LNCAP (cell line): ENCODE data around the gene MRPS26.

Experiments
- TF ChIP-seq, protein P1 (sequence below): fragments of 450-650 bp; IDR thresholded peaks from 2 replicates; pipeline ENCODE4 v1.5.1; 2017; ENCODE audit warnings: mild to moderate bottlenecking

The MRPS26 gene

DNA sequence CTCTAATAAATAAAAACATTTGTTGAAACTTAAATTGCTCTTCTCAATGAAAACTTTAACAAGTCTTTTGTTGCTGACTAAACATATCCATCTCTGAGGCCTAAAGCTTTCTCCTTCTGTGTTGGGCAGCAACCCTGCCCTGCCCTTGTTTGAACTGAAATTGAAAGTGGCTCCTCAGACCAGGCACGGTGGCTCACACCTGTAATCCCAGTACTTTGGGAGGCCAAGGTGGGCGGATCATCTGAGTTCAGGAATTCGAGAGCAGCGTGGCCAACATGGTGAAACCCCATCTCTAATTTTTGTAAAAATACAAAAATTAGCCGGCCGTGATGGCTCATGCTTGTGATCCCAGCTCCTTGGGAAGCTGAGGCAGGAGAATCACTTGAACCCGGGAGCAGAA lies 31.7 kb upstream of the MRPS26 start:
- TF ChIP-seq, protein P1, sequence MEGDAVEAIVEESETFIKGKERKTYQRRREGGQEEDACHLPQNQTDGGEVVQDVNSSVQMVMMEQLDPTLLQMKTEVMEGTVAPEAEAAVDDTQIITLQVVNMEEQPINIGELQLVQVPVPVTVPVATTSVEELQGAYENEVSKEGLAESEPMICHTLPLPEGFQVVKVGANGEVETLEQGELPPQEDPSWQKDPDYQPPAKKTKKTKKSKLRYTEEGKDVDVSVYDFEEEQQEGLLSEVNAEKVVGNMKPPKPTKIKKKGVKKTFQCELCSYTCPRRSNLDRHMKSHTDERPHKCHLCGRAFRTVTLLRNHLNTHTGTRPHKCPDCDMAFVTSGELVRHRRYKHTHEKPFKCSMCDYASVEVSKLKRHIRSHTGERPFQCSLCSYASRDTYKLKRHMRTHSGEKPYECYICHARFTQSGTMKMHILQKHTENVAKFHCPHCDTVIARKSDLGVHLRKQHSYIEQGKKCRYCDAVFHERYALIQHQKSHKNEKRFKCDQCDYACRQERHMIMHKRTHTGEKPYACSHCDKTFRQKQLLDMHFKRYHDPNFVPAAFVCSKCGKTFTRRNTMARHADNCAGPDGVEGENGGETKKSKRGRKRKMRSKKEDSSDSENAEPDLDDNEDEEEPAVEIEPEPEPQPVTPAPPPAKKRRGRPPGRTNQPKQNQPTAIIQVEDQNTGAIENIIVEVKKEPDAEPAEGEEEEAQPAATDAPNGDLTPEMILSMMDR = no peak

DNA sequence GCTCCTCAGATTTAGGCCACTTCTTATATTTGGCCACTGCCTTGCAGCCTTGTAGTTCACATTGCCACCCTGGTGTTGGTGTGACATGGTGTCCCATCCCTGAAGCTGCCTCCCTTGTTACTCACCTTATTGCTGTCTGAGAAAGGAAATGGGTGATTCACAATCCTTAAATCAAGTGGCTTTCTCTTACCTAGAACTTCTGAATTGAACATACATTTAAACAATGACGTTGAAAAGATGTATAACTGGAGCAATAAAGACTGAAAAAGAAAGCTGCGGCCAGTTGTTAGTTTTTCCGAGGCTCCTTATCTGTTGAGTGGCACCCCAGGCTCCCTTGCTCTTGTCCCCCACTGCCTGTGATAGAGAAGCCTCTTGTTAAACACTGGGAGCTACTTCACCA lies 31.2 kb upstream of the MRPS26 start:
- TF ChIP-seq, protein P1 = no peak

DNA sequence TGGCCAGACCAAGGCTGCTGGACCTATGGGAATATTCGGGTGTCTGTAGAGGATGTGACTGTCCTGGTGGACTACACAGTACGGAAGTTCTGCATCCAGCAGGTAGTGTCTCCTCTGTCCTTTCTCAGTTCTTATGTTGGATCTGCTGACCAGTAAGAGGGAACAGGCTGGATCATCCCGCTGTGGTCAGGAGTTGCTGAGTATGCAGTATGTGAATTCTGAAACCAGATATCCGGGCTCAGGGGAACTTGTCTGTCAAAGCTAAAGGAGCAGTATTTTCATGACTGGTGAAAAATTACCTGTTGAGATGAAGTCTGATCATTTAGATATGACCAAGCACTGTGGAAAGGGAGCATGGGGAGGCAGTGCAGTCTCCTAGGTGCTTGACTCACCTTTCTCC lies 24.5 kb upstream of the MRPS26 start:
- TF ChIP-seq, protein P1 = no peak

DNA sequence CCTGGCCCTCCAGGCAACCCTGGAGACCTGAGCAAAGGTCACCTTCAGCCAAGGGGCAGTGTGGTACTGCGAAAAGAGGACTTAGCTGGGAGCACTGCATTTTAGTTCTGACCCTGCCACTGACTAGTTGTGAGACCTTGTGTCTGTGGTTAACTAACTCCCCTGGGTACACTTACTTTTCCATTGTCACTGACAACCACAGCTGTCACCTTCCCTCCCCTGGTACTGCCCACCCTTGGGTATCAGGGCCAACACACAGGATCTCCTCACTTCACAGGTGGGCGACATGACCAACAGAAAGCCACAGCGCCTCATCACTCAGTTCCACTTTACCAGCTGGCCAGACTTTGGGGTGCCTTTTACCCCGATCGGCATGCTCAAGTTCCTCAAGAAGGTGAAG lies 24.1 kb upstream of the MRPS26 start:
- TF ChIP-seq, protein P1 = no peak

DNA sequence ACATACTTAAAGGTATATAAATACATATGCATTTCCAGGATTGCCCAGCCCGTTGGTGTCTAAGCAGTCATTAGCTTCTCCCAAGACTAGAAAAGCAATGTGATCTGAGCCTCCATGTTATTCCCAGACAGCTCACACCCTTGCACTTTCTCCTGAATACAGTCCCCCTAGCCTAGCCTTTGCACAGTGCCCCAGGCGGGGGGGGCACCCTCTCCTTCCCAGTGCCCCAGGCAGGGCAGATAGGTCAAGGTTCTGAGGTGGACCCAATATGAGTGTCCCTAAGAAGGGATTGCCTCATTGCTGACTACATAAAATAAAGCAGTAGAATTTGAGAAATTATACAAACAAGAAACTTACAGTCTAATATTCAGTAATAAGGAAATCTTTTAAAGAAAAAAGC lies 17.9 kb upstream of the MRPS26 start:
- TF ChIP-seq, protein P1 = no peak

DNA sequence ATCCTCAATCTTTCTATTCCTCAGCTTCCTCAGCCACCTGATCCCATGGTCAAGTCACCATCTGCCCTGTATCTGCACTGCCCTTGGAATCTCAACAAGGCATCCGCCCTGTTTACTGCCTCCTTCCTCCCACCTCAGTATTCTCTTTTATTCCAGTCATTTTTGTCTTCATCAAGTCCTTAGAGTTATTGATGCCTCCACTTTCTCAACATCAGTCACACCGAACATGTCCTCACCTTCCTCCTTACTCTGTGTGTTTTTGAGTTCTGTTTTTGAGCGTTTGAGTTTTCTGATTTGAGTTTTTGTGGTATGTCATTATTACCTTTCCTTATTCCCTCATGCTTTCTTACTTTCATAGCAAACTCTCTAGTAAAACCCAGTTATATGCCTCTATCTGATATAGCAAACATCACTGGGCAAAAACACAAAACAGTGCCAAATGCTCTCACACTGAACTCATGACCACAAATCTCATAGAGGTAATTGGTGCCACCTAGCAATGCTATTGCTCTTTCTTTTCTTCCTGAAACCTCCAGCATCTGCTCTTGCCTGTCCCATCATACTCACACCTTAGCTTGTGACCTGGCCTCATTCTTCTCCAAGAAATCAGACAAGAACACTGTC lies 14.2 kb upstream of the MRPS26 start:
- TF ChIP-seq, protein P1 = no peak

DNA sequence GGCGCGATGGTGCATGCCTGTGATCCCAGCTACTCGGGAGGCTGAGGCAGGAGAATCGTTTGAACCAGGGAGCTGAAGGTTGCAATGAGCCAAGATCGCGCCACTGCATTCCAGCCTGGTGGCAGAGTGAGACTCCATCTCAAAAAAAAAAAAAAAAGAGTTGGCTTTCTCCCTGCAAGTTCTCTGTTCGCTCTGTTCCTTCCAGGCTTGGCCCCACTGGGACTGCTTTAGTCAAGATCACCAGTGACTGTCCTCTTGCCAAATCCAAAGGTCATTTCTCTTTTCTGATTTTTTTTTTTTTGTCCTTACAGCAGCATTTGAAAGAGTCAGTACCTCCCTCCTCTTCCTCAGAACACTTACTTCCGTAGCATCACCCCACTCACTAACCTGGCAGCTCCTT lies 13.2 kb upstream of the MRPS26 start:
- TF ChIP-seq, protein P1 = no peak

DNA sequence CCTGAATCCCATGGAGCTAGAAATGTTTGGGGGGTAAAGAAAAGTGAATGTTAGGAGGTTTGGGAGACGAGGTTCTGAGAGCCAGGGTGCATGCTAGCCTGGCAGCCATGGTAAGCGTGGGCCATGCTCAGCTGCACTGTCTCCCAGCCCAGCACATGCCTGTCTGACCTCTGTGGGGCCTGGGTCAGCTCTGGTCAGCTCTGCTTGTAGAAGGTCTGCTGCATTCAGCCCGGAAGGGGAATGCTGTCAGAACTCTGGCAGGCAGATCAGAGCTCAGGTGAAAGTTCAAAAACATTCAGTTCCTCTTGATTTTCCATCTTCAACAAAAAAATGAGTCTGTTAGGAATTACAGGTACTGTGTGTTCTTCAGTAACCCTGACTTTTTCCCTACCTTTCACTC lies 8.2 kb upstream of the MRPS26 start:
- TF ChIP-seq, protein P1 = no peak
